GM21526 (cell line): Measurements from ENCODE around the gene SLC44A1.

Experiments used
- ATAC-seq: cut with Tn5 transposase; IDR thresholded peaks from one replicate; pipeline ENCODE4 v1.9.1; 2021; ENCODE audit warnings: moderate library complexity; ENCODE audit not compliant: unreplicated experiment, low FRiP score

The SLC44A1 gene

DNA sequence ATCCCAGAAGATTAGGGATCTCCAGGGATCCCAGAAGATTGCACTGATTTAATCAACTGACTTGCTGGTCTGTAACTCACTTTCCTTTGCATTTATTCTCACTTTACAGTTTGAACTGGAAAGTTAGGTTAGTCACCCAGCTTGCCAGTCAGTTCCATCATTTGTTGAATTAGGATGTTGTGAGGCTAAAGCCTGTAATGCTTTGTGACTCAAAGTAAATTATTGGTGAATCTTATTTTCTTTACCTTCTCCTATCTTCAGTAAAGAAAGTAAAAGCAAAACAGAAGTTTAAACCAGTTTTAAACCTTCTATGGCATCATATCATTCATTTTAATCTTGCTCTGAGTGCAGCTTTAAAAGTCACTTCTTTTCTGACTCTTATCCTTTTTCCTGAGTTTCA is 85.8 kb downstream of the SLC44A1 start:
- no peak for ATAC-seq

DNA sequence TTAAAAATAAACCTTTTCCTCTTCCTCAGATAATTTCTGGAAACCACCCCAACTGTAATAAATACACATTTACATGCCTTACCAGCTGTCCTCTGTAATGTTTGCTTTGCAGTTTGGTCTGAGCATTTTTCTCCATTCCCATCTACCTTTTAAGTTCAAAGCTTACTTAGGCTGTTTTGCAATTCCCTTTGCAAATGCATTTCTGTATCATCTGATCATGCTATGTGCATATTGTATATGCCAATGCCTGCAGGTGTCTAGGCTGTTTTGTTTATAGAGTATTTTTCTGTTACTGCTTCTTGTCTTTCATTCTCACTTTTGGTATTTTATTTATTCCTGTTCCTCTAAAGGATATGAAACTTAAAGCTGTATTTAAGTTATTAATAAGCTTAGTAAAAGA is 86.3 kb downstream of the SLC44A1 start:
- peak; percentile 43 for ATAC-seq

DNA sequence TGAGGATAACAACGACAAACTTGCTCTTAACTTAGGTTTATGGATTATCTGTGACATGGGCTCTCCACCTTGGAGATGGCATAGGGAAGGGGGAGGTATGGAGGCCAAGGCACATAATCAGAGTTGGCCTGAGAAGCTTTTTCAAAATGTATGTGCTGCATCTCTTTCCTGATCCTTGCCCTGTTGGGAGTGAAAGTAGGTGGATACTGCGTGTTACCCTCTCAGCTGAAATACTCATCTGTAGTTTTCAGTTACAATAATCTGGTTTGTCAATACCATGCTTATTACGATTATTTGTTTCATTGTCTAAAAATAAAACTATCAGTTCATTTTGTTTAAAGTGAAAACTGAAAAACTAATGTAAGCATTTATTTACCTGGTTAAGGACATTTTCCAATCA is 86.7 kb downstream of the SLC44A1 start:
- ATAC-seq = peak; percentile 35

DNA sequence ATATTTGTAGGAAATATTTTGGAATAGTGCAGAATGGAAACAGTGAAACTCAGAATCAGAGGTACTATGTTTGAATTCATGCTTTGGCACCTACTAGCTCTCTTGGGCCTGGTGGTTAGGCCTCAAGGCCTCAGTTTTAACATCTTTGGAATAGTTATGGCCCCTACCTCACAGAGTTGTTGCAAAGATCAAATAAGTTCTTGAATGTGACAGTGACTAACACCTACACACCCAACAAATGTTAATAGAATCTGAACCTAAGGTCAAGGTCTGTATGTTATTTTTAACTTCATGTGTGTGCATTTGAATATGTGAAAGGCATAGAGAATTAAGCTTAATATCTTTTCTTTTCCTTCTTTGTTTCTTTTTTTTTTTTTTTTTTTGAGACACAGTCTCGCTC is 87.3 kb downstream of the SLC44A1 start:
- no peak for ATAC-seq

DNA sequence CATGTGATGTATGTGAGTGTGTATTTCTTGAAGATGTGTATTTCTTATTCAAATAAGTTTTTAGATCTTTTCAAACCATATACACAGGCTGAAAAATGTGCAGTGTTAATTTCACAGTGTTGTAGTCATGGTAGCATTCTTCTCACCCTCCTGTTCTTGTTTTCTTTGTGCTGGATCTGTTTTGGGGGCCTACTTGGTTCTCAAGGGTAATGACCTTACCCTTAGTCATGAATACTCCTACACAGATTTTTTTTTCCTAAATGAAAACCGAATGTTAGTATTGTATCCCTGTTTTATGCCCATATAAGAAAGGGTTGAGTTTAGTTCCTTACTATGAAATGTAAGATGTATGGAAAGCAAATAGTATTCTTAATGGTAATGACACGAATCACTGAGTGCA is 88.0 kb downstream of the SLC44A1 start:
- ATAC-seq = no peak

DNA sequence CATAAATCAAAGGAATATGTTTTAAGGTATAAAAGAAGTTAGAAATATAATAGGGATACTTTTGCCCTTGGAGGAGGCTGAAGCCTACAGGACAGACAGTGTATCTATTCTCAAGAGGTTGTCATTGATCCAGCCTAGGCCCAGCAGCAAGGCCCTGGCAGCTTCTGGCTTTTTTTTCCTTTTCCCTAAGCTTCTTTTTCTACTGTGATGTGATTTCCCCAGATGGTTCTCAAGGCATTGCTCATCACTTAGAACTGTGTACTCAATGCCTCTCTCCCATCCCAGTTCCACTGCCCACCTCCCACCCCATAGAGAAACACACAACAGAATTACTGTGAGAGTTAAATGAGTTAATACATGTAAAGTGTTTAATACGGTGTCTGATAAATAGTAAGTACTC is 88.6 kb downstream of the SLC44A1 start:
- ATAC-seq = no peak

DNA sequence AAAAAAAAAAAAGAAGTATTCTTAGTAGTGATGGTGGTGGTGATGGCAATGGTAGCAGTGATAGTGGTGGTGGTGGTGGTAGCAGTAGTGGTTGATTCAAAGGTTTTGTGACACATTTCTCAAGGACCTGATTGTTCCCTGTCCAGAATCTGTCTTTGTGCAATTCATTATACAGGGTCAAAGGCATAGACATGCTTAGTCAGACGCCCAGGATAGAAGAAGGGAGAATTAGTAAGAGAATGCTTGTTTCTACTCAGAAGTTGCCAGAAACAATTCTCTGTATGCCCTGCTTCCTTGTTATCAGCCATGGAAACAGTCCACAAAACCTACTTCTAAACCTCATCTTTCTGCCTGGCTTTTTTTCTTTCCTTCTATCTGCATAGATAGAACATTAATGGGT is 89.4 kb downstream of the SLC44A1 start:
- ATAC-seq = no peak

DNA sequence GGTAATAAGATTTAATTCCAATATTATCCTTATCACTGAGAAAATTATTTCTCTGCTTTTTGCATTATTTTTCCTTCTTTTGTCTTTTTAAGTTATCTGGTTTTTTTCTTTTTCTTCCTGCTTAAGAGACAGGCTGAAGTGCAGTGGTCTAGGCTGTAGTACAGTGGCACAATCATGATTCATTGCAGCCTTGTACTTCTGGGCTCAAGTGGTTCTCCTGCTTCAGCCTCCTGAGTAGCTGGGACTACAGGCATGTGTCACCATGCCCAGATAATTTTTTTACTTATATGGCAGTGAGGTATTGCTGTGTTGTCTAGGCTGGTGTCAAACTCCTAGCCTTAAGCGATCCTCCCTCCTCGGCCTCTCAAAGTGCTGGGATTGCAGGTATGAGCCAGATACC is 93.9 kb downstream of the SLC44A1 start:
- no peak for ATAC-seq

DNA sequence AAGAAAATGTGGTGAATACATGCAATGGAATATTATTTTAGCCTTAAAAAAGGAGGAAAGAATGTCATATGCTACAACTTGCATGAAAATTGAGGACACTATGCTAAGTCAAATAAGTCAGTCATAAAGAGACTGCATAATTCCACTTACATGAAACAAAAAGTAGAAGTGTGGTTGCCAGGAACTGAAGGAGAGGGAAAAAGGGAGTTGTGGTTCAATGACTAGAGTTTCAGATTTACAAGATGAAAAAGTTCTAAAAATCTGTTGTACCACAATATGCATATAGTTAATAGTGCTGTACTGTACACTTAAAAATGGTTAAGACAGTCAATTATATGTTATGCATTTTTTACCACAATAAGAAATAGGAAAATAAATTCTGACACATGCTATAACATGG is 95.4 kb downstream of the SLC44A1 start:
- ATAC-seq = no peak

DNA sequence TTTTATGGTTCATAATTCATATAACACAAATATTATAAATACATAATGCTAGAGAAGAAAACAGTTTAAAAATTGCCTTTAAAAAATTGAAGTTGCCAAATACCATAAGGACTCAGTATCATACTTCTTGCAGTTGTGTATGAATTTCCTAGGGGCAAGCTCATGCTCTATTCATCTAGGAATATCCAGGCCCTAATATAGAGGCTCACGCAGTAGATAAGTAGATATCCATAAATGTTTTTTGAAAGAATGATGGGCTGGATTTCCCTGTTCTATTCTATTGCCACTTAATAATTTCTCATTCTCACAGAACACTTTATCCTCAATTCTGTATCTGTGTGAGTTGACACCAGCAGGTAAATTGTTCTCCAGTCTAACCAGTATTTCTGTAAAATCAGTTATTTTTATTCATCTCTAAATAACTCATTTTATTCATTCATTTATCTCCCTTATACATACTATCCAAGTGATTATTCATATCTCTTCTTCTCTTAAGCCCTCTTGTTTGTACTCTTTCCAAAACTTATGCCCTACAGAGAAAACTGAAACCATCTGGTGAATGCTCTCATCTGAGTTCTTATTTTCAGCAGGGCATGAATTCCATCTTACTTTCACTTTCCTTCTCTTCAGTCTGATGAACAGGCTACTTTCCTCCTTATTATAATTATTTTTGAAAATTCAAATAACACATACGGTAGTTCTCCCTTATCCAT is 97.1 kb downstream of the SLC44A1 start:
- peak; percentile 59 for ATAC-seq

DNA sequence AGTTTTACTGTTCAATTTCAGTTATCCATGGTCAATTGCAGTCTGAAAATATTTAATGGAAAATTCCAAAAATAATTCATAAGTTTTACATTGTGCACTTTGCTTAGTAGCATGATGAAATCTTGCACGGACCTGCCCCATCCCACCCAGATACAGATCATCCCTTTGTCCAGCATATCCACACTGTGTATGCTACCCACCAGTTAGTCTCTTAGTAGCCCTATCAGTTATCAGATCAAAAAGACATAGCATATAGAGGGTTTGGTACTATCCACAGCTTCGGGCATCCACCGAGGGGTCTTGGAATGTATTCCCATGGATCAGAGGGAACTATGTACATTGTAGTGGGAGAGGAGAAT is 97.7 kb downstream of the SLC44A1 start:
- no peak for ATAC-seq

DNA sequence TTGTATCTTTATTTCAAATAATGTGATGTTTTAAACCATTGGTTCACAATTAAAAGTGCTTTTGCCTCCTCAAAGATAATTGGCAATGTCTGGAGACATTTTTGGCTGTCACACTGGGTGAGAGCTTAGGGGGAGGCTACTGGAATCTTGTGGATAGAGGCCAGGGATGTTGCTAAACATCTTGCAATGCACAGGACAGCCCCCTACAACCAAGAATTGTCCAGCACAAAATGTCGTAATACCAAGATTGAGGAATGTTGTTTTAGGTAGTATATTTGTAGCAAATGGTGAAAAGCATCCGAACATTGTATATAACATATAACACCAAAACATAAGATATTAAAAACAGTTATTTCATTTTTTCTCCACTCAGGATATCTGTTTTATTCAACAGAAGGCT is 99.8 kb downstream of the SLC44A1 start:
- ATAC-seq = no peak

DNA sequence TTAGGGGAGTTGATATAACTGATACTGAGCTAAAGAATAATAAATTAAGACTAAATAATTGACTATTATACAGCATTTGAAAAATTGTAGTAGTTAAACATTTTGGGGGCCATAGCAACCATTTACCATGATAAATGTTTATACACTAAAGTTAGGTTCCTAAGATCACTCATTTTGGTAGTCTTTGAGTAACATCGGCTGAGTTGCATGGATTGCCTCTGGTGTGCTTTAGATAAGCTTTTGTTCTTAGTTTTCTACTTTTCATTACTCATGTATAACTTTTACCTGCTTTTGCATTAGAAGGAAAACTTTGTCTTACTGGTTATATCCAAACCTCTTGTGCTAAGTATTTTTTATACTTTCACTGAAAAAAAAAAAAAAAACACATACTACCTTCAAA is 101.2 kb downstream of the SLC44A1 start:
- no peak for ATAC-seq

DNA sequence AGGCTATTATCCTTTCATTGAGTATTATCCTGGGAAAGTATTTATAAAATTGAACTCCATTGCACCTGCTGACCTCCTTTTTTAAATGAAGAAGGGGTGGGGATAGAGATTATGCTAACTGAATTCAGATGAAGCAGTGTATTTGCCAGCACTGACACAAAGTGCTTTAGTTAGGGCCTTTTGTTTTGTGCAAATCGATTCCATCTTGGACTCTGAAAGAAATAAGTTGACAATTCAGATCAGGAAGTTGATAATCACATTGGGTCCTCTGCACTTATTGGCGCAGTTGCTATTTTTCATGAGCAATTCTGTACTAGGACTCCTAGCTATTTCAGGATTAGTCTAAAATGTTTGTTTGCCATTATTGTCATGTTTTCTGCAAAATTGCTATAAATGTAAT is 101.8 kb downstream of the SLC44A1 start:
- ATAC-seq = no peak

DNA sequence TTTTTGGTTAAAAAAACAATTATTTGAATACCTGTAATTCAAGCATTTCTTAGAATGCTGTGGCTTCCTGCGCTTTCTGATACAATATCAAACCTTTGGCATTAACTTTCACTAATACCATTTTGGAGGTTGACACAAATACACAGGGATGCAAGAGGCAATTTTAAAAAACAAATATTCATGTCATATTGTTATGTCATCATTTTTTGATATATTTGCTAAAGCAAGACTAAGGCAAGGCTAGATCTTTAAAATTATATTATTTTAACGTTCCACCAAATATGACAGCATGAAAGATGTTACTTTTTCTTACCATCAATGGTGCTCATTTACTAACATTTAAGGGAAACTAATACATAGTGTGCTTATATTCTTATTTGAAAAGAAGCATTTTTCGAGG is 110.0 kb downstream of the SLC44A1 start:
- no peak for ATAC-seq

DNA sequence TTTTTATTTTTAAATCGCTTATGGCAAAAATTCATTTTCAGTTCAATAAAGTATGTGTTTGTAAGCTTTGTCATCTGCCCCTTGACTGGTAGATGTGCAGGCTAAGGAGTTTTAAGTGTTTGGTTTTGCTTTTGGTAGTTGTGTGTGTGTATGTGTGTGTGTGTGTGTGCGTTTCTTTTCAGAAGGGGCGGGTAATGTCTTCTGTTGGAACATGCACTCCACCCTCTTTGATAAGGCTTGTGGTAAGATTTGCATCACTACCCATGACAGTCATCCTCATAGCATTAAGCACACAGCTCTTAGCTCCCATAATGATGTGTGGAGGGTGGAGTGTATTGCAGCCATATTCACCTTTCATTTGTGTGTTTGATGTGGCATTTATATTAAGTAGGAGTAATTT is 111.3 kb downstream of the SLC44A1 start:
- peak; percentile 50 for ATAC-seq

DNA sequence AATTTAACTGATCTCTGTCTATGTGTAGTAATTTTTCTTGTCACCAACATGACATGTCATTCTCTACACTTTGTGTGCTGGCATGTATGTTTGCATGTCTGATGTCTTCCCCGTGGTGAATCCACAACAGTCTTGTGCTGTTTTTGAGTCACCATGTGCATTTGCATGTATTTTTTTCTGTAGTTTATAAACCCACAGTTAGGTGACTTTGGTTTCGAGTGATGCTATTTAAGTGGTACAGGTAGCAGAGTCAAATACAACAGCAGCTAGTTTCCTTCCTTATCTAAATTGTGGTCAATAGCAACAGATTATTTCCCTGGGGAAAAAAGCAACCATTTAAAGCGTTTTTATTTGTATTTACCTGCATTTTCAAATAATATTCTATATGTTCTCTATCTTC is 113.5 kb downstream of the SLC44A1 start:
- ATAC-seq = peak; percentile 97

DNA sequence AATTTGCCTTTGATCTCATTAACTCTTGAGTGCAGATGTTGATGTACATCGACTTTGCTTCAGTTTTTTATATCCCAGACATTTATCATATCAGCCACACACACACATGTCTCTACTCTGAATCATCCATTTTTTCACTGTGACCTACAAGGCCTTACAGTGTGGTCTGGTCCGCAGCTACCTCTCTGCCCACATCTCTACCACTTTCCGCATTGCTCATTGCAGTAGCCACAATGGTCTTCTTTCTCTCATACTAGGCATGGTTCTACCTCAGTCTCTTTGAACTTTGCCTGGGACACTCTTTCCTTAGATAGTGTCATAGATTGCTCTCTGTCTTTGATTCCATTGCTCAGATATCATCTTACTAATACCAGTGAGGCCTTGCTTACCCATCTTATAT is 115.4 kb downstream of the SLC44A1 start:
- ATAC-seq = no peak

DNA sequence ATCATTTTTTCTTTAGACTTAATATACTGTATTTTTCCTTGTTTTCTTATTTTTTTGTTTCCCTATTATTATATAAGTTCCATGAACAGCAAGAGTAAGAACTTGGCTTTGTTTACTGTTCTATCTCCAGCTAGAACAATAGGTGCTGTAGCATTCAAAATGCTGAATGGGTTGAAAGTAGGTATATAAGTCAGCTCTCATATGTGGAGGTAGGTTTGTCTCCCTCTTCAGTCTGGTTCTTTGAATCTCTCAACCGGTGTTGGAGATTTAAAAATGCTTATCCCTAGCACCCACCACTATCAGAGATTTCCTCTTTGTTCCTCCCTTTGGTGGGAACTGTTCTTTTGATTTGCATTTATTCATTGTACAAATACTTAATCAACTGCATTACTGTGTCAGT is 115.9 kb downstream of the SLC44A1 start:
- ATAC-seq = no peak

DNA sequence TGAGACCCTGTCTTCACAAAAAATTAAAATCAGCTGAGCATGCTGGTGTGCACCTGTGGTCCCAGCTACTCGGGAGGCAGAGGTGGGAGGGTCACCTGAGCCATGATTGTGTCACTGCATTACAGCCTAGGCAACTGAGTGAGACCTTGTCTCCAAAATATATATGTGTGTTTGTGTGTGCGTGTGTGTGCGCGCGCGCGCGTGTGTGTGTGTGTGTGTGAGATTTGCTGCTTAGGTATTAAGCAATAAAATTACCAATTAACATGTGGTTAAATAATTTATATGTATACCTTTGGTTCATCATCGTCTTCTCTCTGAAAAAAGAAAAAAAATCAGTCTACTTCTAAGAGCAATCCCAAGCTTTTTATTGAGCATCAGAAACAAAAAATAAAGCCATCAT is 117.4 kb downstream of the SLC44A1 start:
- ATAC-seq = no peak

DNA sequence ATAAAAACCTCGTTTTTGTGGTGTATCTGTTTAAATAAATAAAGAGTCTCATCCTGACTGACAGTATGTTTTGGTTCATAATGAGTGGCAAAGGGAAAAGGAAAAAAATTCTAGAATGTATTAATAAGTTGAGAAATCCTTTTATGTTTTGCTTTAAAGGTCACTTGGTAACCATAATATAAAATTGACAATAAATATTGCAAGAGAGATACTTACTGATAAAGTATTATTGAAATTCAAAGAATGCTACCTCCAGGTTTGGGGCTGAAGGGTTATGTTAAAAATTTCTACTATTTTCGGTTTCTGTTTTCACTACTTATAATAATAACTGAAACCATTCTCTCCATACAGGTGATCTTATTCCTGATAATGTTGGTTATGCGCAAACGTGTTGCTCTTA is 118.0 kb downstream of the SLC44A1 start:
- ATAC-seq = no peak

DNA sequence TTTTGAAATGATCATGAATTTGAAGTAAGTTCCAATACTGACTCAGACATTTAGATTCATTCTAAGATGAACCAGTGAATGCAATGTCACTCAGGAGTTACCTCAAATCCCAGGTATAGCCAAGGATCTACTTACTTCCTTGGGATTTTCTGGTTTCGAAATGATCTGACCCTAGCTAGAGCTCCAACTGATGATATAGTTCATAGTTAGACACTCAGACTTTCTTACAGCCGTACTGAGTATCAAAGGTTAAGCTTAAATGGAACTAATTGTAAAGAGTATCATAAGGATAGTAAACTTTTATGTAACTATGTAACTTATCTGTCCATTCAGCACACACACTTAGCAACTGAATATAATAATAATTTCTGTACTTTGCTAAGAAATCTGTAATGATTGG is 119.4 kb downstream of the SLC44A1 start:
- no peak for ATAC-seq

DNA sequence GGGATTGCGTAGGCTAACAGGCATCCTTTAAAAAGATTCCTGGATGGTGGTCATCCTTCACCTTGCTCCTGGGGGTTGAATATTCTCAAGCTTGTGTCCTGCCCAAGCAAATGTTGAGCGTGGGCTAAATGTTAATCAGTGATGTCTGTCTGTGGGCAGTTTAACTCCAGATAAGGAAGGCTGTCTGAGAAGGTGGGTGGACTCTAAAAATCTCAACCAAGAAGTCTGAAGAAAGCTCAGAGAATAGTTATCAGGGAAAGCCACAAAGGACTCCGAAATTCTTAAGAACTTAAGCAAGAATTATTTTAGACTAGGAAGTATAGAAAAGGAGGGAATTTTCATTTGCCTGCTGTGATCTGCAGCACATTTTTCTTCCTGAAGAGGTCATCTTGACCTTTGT is 125.5 kb downstream of the SLC44A1 start:
- no peak for ATAC-seq
